Left ventricle myocardium inferior (tissue), 1 donor: ENCODE measurements around the gene ACTN3. TPM values are rescaled to one million over a fixed set of nuclear protein-coding genes. Genes with fewer than 3 reads are reported as not detected.

Experiments
- DNase-seq: peaks from one replicate; pipeline ENCODE4 v3.0.0-alpha.2; 2020
- H3K27ac ChIP-seq: fragments of 200-600 bp; replicated peaks from 2 replicates; pipeline ENCODE4 v1.8.0; 2021
- H3K27me3 ChIP-seq: fragments of 200-600 bp; 2 replicates; pipeline ENCODE4 v1.8.0; 2021; ENCODE audit warnings: low read depth
- H3K36me3 ChIP-seq: fragments of 200-600 bp; 2 replicates; pipeline ENCODE4 v1.8.0; 2021
- H3K4me1 ChIP-seq: fragments of 200-600 bp; 2 replicates; pipeline ENCODE4 v1.8.0; 2021
- H3K4me3 ChIP-seq: fragments of 200-600 bp; 2 replicates; pipeline ENCODE4 v1.8.0; 2021; ENCODE audit warnings: mild to moderate bottlenecking, moderate library complexity
- H3K9me3 ChIP-seq: fragments of 200-600 bp; replicated peaks from 2 replicates; pipeline ENCODE4 v1.8.0; 2021
- intact Hi-C: fragments of 100-400 bp; cut with micrococcal nuclease; formaldehyde crosslinking; loops from one replicate; pipeline ENCODE4 v1.11.0; 2022
- total RNA-seq: library from RNA; stranded (reverse); fragmentation: NEBNext Ultra II Directional; extraction: Animal tissue kit (Norgen Biotek cat#: 25700); gene quantifications from one replicate; pipeline ENCODE4 v1.2.1, GENCODE V29; 2021
- TF ChIP-seq, protein P1 (sequence below): fragments of 200-600 bp; IDR thresholded peaks from 2 replicates; pipeline ENCODE4 v1.8.0; 2021; ENCODE audit warnings: antibody characterized with exemption, mild to moderate bottlenecking, borderline replicate concordance
- donor health status: DM: no; HTN: yes; CAD: no; lungs with severe emphysema.

The ACTN3 gene
- total RNA-seq, 1 donor from 2014 or later, result not detected

DNA sequence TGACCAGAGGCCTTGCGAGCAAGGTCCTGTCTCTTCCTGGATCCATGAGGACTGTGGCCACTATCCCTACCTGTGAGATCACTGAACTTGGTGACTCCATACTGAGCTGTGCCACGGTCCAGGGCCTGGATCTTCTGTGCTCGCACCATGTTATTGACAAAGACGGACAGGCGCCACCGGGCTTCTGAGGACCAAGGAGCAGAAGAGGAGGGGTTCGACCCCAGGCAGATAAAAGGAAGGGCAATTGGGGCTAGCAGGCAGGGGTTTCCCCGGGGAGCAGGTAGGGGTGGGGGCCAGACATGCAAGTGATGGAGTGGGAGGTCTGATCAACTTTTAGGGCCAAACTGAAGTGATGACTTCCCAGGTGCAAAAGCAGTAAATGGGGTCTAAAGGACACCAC is 19.5 kb downstream of the ACTN3 start:
- Histone ChIP-seq H3K27me3 (no peaks in the 10 kb centered on the region), H3K27ac (no peak overlapping the region), H3K4me3 (no peak overlapping the region), H3K36me3 (peaks cover 3% of the 10 kb centered on the region), H3K4me1 (peaks cover 17% of the 10 kb centered on the region), H3K9me3 (no peaks in the 10 kb centered on the region)
- intact Hi-C loops, result no loop called here
- no peak for DNase-seq
- TF ChIP-seq, protein P1, sequence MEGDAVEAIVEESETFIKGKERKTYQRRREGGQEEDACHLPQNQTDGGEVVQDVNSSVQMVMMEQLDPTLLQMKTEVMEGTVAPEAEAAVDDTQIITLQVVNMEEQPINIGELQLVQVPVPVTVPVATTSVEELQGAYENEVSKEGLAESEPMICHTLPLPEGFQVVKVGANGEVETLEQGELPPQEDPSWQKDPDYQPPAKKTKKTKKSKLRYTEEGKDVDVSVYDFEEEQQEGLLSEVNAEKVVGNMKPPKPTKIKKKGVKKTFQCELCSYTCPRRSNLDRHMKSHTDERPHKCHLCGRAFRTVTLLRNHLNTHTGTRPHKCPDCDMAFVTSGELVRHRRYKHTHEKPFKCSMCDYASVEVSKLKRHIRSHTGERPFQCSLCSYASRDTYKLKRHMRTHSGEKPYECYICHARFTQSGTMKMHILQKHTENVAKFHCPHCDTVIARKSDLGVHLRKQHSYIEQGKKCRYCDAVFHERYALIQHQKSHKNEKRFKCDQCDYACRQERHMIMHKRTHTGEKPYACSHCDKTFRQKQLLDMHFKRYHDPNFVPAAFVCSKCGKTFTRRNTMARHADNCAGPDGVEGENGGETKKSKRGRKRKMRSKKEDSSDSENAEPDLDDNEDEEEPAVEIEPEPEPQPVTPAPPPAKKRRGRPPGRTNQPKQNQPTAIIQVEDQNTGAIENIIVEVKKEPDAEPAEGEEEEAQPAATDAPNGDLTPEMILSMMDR, result no peak

DNA sequence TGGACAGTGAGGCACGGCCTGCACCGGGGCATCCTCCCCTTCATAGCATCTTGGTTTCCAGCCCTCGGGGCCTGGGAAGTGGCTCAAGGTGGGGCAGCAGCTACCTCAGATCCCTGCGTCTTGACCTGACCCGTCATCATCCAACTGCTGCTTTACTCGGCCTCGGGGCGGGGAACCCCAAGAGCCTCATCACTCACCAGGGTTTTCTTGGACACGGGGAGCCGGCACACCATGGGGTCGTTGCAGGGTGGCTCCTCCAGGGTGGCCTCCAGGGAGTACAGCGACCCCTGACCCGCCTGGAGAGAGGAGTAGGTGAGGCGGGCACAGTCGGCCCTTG is 21.1 kb downstream of the ACTN3 start:
- H3K4me1 ChIP-seq, result peaks cover 17% of the 10 kb centered on the region
- H3K36me3 ChIP-seq, result peaks cover 3% of the 10 kb centered on the region
- H3K9me3 ChIP-seq, result no peaks in the 10 kb centered on the region
- no peaks in the 10 kb centered on the region for H3K27me3 ChIP-seq
- H3K27ac ChIP-seq, result peak overlapping the region; percentile 64
- no peak for DNase-seq
- H3K4me3 ChIP-seq, result peak overlapping the region; percentile 82
- TF ChIP-seq, protein P1, result no peak
- intact Hi-C loops, result no loop called here

DNA sequence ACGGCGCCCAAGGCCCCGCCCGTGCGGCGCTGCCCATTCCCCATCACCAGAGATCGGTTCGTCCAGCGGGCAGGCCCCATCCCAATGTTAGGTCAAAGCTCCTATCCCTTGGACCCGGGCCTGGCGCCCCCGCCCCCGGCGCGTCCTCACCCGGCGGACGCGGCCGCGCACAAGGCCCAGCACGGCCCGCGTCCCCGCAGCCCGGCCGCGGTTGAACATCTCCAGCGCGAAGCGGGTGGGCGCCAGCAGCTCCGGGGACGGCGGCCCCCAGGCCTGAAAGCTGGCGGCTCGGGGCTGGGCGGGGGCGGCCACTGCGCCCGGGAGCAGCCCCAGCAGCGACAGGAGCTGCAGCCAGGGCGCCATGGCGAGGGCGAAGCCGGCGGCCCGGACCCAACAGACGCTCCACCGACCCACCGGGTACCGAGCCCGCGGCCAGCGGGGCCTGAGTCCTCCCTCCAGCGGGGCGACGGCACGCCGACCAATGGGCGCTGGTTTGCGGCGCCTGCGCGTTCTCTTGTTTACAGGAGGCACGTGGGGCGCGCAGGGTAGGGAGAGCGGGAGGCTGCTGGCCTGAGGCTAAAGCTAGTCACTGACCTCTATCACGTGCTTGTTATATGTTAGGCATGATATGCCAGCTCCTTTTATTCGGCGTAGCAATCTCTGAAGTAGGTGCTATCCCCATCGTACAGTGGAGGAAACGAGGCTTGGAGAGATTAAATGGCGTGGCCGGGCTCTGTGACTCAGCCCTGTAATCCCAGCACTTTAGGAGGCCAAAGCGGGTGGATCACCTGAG is 21.6 kb downstream of the ACTN3 start, which contains the start of gene CTSF:
Gene CTSF, minus strand, starts transcription at position 483 of the 793 bp plus-strand sequence. Its CDS starts 120 bp downstream, at position 363.
- Histone ChIP-seq H3K9me3 (no peaks in the 10 kb centered on the region), H3K4me1 (peaks cover 17% of the 10 kb centered on the region), H3K27me3 (no peaks in the 10 kb centered on the region), H3K4me3 (peak within 1 kb of the TSS; percentile 82), H3K36me3 (peaks cover 3% of the 10 kb centered on the region), H3K27ac (peak within 1 kb of the TSS; percentile 64)
- intact Hi-C loops, result no loop called here
- peak; percentile 89 for DNase-seq
- TF ChIP-seq, protein P1, result no peak

DNA sequence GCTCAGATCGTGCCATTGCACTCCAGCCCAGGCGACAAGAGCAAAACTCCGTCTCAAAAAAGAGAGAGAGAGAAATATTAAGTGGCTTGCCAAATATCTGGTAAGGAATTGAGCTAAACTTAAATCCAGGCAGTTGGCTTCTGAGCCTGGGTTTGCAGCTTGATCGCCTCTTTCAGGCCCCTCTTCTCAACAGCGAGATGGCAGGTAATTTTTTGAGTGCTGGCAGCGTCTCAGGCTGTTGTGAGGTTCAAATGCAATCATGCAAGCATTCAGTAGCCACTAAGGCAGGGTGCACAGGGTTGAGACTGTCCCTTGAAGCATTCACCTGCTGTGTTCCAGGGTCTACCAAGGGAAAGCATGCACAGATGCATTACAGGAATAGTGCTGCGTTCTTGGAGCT is 22.4 kb downstream of the ACTN3 start:
- TF ChIP-seq, protein P1, result no peak
- H3K9me3 ChIP-seq, result no peaks in the 10 kb centered on the region
- no peaks in the 10 kb centered on the region for H3K27me3 ChIP-seq
- H3K27ac ChIP-seq, result no peak overlapping the region
- peak overlapping the region; percentile 82 for H3K4me3 ChIP-seq
- peaks cover 17% of the 10 kb centered on the region for H3K4me1 ChIP-seq
- no peak for DNase-seq
- intact Hi-C loops, result no loop called here
- H3K36me3 ChIP-seq, result peaks cover 3% of the 10 kb centered on the region

DNA sequence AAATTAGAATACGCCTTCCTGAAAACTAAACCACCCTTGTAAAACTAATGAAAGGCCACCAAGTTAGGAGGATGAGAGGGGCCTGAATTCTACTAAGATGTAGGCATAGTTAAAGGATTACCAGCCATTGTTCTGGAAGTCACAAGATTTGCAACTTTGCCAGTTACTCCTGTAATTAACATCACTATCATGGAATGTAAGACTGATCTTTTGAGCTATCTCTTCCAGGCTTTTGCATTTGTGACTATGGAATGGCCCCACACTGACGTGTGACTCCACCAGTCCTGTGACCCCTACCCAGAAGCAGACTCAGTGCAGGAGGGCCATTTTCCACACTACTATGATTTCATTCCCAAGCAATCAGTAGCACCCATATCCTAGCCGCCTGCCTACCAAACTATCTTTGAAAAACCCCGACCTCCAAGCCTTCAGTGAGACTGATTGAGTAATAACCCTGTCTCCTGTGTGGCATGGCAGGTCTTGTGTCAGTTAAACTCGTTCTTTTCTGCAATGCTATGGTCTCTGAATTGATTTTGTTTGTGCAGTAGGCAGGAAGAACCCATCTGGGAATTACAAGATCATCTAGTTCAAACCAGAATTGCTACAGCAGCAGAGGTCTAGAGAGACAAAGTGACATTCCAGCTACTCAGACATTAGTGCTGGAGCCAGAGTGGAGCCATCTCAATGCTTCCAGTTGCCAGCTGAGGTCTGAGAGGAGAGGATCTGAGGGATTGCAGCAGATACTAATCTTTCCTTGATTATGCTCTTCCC is 23.6 kb downstream of the ACTN3 start:
- Histone ChIP-seq H3K36me3 (no peaks in the 10 kb centered on the region), H3K4me1 (peaks cover 17% of the 10 kb centered on the region), H3K9me3 (no peaks in the 10 kb centered on the region), H3K27ac (no peak overlapping the region), H3K4me3 (no peak overlapping the region), H3K27me3 (no peaks in the 10 kb centered on the region)
- TF ChIP-seq, protein P1, result no peak
- DNase-seq, result no peak
- intact Hi-C loops, result no loop called here
